IPS DF 4.7 (cell line): ENCODE results near the gene PDHA1.

Experiments used
- DNase-seq: peaks from one replicate; pipeline ENCODE4 v3.0.0-alpha.2; 2013; ENCODE audit warnings: low spot score; ENCODE audit errors: extremely low read depth

PDHA1 gene

GRCh38 chrX:19375546-19375945 is 31.8 kb downstream of the PDHA1 start:
- no peak for DNase-seq

- DNase-seq = no peak
Measured at GRCh38 chrX:19377799-19378198, 34.1 kb downstream of the PDHA1 start.

GRCh38 chrX:19381326-19381725 is 37.6 kb downstream of the PDHA1 start:
- no peak for DNase-seq

- no peak for DNase-seq
Measured at GRCh38 chrX:19382555-19383145, 38.9 kb downstream of the PDHA1 start.

GRCh38 chrX:19386679-19387078 is 43.0 kb downstream of the PDHA1 start:
- DNase-seq = no peak

- no peak for DNase-seq
Measured at GRCh38 chrX:19388064-19388679, 44.4 kb downstream of the PDHA1 start.

GRCh38 chrX:19388741-19389140 is 45.0 kb downstream of the PDHA1 start:
- no peak for DNase-seq

- no peak for DNase-seq
Measured at GRCh38 chrX:19389227-19389845, 45.6 kb downstream of the PDHA1 start.

GRCh38 chrX:19392078-19392477 is 48.4 kb downstream of the PDHA1 start:
- DNase-seq = no peak

- no peak for DNase-seq
Measured at GRCh38 chrX:19392703-19393102, 49.0 kb downstream of the PDHA1 start.

- DNase-seq = no peak
Measured at GRCh38 chrX:19403696-19404095, 60.0 kb downstream of the PDHA1 start.

GRCh38 chrX:19410259-19410658 is 66.5 kb downstream of the PDHA1 start:
- DNase-seq = peak; percentile 5
